ENCODE results near the gene PRKG1. TPM values are rescaled to one million over a fixed set of nuclear protein-coding genes. Genes with fewer than 3 reads are reported as not detected.

PRKG1 gene
- total and polyA plus RNA-seq, 2 experiments from 2014 or later = 18.2 to 21.1 TPM

GRCh38 chr10:52332815-52333214 is 1258.5 kb downstream of the PRKG1 start:
- no peaks in the 10 kb centered on the region for H3K79me2 ChIP-seq (replicated peaks; ENCODE audit: insufficient read depth)

More at GRCh38 chr10:52332815-52333214, 1258.5 kb downstream of the PRKG1 start:
- Mint-ChIP-seq H3K9me3 (no peaks in the 10 kb centered on the region), H3K27ac (no peak overlapping the region), H3K27me3 (ENCODE audit: insufficient read depth, low read depth, poor library complexity) (no peaks in the 10 kb centered on the region), H3K4me3 (no peak overlapping the region), H3K36me3 (ENCODE audit: low read depth) (no peaks in the 10 kb centered on the region), H3K4me1 (peaks cover 6% of the 10 kb centered on the region)
- no peaks in the 10 kb centered on the region for H3K9me2 ChIP-seq (ENCODE audit: insufficient read depth)
- ATAC-seq (no peak), DNase-seq (ENCODE audit: low spot score) (no peak)
- no peak overlapping the region for H3K27ac ChIP-seq (ENCODE audit: low read depth)
- no peak for TF ChIP-seq REST (IDR thresholded peaks at IDR 0.05; ENCODE audit: unreplicated experiment)
- TF ChIP-seq JUNB (IDR thresholded peaks at IDR 0.05; ENCODE audit: unreplicated experiment) = no peak
- no peak for TF ChIP-seq EZH2 (IDR thresholded peaks at IDR 0.05; ENCODE audit: low read depth, unreplicated experiment)
- no peak for TF ChIP-seq CREB1 (CRISPR knock-in tag; IDR thresholded peaks at IDR 0.05; ENCODE audit: low read depth)
- TF ChIP-seq ZNF114 (CRISPR knock-in tag; IDR thresholded peaks at IDR 0.05) = no peak
- no peak for TF ChIP-seq POLR2AphosphoS5 (IDR thresholded peaks at IDR 0.05; ENCODE audit: low read depth)
- TF ChIP-seq CTCF (conservative IDR thresholded peaks at IDR 0.05; ENCODE audit: low read depth in 2 of 2) = no peak
- no peak overlapping the region for H3K4me2 ChIP-seq
- no peaks in the 10 kb centered on the region for H4K20me1 ChIP-seq (replicated peaks; ENCODE audit: insufficient read depth)
- H3K27me3 ChIP-seq (ENCODE audit: insufficient read depth) = no peaks in the 10 kb centered on the region
- no peak overlapping the region for H3K4me3 ChIP-seq
- no peak overlapping the region for H2AFZ ChIP-seq
- H3K4me1 ChIP-seq (ENCODE audit: insufficient read depth) = no peaks in the 10 kb centered on the region
- no peaks in the 10 kb centered on the region for H3K36me3 ChIP-seq (ENCODE audit: insufficient read depth)
- H3F3A ChIP-seq (replicated peaks; ENCODE audit: low read depth) = no peaks in the 10 kb centered on the region

Data from GM23338 (cell line).